T-helper 17 cell (primary cell): ENCODE data around the gene TESMIN. TPM values are rescaled to one million over a fixed set of nuclear protein-coding genes. Genes with fewer than 3 reads are reported as not detected.

Experiments used
- total RNA-seq, 4 donors: library from RNA in 2 of 4; stranded (reverse) in 2 of 4; gene quantifications; one replicate each; pipeline ENCODE4 v1.2.3 and lab custom pipeline; 2022 to 2026

Gene TESMIN
- total RNA-seq, 2 donors from 2014 or later, result 5.0 to 5.5 TPM

Other genes with a start within 250 kb of the TESMIN start
- not detected for gene GAL, start 67.0 kb downstream of the TESMIN start, total RNA-seq
- 10 to 100 TPM; 29.5 to 33.3 TPM for gene CPT1A, start 90.4 kb upstream of the TESMIN start, total RNA-seq
- gene MRPL21, start 152.3 kb upstream of the TESMIN start, total RNA-seq, result 10 to 100 TPM; 34.4 to 37.2 TPM
- gene IGHMBP2, start 152.4 kb upstream of the TESMIN start, total RNA-seq, result 10 to 100 TPM; 27.5 to 28.4 TPM
- gene MRGPRD, start 229.5 kb upstream of the TESMIN start, total RNA-seq, result not detected